GM18867 (cell line): ENCODE results near the gene GMPR2.
"Not testable (repeated sequence)": the region's sequence is repeated elsewhere in the genome, so short reads cannot be mapped to it uniquely, and the experiment has no call there.

Experiments used
- ATAC-seq: cut with Tn5 transposase; IDR thresholded peaks from one replicate; pipeline ENCODE4 v1.9.1; 2021; ENCODE audit warnings: mild to moderate bottlenecking, moderate library complexity; ENCODE audit not compliant: unreplicated experiment

Gene GMPR2

DNA sequence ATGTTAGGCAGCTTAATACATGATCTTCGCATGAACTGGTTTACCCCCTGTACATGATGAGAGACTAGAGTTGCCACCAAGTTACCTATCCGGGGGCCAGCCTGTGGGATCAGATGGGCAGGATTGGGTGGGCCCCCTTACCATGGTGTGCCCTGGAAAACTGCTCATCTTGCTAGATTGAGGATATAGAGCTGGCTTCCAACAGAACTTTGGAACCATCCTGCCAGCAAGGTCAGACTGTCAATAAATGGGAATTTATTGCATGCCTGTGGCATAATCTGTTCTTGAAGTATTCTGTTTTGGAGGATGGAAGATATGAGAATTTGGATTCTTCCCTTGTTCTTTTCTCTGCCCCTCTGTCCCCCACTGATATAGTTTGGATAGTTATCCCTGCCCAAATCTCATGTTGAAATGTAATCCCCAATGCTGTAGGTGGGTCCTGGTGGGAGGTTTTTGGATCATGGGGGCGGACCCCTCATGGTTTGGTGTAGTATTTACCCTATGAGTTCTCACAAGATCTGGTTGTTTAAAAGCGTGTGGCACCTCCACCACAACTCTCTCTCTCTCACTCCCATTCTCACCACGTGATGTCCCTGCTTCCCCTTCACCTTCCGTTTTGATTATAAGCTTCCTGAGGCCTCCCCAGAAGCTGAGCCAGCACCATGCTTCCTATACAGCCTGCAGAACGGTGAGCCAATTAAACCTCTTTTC, 33.8 kb upstream of the GMPR2 start:
- ATAC-seq, result no peak

- not testable (repeated sequence) for ATAC-seq
Observed at GRCh38 chr14:24202538-24202937, 30.2 kb upstream of the GMPR2 start.

DNA sequence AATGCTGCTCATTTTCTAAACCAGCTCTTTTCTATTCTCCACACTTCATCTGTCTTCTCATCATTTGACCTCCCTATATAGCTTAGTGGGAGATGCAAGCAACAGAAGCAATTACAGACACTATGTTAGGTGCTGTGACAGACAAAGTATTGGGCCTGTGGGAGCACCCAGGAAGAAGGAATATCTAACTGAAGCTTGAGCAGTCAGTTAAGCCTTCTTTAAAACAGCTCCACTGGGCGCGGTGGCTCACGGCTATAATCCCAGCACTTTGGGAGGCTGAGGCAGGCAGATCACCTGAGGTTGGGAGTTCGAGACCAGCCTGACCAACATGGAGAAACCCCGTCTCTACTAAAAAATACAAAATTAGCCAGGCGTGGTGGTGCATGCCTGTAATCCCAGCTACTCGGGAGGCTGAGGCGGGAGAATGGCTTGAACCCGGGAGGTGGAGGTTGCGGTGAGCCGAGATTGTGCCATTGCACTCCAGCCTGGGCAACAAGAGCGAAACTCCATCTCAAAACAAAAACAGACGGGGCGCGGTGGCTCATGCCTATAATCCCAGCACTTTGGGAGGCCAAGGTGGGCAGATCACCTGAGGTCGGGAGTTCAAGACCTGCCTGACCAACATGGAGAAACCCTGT, 29.4 kb upstream of the GMPR2 start:
- ATAC-seq, result not testable (repeated sequence)

GRCh38 chr14:24204163-24205146, 28.3 kb upstream of the GMPR2 start:
- ATAC-seq, result no peak

DNA sequence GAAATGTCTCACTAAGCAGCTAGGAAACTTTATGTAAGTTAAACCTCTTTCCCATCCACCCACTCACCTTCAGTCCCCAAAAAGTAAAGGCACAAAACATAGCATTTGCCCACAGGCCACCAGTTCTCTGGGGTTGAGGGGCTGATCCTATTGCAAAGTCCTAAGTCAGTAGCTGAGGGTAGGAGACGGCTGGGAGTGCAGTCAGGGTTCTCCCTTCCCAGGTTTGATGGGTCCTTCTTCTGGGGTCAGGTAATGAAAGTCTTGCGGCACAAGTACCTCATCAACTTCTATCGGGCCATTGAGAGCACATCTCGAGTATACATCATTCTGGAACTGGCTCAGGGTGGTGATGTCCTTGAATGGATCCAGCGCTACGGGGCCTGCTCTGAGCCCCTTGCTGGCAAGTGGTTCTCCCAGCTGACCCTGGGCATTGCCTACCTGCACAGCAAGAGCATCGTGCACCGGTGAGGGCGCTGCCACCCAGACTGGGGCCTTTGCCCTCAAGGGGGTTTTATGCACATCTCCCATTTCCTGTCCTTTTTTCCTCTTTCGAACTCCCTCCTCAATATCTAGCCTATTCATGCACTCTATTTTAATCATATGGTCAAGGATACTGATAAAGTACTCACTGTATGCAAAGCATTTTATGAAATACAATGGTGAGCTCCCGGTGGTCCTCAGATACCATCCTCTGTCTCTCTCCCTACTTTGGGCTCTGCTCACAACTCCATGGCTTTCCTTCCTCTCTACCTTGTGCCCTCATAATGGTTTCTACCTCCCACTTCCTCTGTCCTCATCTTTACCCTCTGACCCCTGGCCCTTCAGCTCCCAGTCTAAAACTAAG, 26.2 kb upstream of the GMPR2 start:
- no peak for ATAC-seq

GRCh38 chr14:24207104-24207551, 25.6 kb upstream of the GMPR2 start:
- no peak for ATAC-seq

GRCh38 chr14:24207625-24208024, 25.1 kb upstream of the GMPR2 start:
- no peak for ATAC-seq

DNA sequence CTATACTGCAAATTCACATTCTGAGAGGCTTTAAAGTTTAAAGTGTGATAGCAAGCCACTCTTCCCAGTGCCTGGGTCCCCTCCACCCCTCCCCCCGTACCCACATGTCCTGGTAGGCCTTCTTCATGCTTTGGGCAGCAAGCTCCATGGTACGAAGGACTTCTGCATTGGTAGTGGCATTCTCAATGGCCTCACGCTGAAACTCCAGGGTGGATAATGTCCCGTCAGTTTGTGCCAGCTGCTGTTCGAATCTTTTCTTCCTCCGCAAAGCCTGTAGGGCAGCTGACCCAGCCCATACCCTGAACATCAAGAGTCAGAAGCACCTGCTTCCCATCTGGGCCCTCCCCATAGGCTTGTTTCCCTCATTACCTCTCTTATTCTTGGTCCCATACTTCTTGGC, 21.4 kb upstream of the GMPR2 start:
- ATAC-seq, result no peak

DNA sequence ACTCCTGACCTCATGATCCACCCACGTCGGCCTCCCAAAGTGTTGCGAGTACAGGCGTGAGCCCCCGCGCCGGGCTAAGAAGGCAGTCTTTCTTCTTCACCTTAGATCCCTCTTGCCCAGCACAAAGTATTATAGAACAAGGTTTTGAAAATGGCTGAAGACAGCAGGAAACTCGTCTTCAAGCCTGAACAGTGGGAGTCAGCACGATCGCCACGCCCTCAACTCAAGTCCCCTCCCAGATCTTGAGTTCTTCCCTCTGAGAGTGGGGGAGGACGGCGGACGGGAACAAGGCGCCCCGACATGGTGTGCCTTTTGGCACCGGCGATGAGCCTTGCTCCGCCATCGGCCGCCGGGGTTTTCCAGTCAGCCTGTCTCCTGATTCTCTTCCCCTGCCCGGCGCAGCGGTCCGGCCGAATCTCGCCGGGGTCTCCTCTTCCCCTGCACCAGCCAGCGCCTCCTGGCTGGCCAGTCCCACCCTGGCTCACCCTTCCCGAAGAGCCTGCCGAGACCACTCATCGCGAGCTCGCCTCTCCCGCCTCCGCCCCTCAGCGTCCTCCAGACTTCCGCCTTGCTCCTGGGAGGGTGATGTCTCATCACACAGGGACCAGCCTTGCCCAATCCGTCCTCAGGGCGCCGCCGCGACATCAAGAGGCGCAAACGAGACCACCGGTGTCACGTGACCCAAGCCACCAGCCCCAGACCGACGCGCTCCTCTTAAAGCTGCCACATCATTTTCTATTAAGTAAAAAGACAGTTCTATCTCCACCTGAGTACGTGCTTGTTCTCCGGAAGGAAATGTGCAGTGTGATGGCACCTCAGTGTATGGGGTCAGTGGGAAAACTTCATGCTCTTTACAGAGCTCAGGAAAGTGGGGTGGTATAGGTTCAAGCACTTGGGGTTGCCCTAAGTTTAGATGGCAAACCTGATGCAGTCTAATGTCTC, 19.5 kb upstream of the GMPR2 start, which contains the start of gene CHMP4A:
Gene CHMP4A, minus strand, starts transcription at position 565 of the 942 bp plus-strand sequence. Its CDS starts 49 bp downstream, at position 516.
- peak; percentile 81 for ATAC-seq

DNA sequence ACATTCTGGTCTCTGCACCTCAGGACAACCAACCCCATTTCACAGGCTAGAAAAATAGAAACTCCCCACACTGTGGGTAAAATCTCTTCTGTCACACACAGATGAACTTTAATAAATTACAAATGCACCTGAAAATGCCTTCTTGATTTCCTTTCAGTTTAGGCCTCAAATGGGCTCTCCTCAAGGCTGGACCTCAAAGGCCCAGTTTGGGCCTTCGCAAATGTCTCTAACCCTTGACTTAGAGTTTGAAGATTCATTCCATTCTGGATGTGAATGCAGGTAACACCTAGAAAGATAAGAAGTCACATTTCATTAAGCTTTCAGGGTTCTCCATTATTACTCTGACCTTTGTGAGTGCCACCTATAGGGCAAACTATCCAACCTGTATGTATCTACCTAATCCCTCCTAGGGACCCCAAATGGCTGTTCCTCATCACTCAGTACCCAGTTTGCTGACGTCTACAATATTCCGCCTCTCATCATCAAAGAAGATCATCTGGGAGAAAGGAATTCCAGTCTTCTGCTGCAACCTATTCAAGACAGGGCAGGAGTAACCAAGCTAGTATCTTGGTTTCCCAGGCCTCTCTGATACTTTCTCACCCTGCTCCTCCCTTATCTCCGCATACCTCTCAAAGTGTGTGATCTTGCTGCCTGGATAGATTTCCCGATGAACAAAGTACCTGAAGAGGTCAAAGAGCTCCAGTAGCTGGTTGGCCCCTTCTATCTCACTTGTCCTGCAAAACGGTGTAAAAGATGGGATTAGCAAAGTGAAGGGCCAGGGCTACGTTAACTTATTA, 18.7 kb upstream of the GMPR2 start:
- no peak for ATAC-seq

DNA sequence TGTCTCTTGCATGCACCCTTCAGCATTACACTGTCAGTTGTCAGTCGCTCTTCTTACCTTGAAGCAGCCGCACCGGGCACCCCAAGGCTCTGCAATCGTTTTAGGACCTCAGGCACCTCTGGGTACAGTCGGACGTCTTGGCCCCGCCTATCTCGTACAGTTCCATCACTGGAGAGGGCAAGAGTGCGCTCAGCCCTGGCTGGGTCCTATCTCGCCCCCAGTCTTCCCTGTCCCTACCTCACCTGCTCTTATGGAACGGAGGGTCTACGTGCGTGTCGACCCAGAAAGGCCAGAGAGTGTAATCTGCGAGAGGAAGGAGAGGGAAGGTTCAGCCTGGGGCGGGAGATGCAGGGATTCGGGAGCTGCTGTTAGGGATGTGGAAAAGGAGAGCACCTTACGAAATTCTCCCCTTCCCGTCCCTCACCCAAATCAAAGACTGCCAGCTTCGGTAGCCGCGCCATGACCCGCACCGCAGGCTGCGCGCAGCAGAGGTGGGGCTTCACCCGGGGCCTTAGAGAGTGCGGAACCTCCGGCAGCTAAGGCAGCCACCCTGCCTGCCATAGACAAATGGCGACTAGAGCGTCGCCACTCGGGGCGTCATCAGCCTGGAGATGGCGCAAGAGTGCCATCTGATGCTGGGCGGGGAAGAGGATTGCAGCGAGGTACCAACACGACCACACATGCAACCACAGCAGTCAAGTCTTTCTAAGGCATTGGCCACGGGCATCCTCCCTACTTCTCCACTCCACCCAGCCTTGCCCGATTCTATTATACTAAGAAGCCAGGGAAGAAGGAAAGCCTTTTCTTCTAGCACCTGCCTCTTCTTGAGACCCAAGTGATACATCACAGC, 17.0 kb upstream of the GMPR2 start, which contains the start of gene MDP1:
Gene MDP1, minus strand, starts transcription at position 572 of the 850 bp plus-strand sequence. Its CDS starts 111 bp downstream, at position 461.
- peak; percentile 63 for ATAC-seq

GRCh38 chr14:24216345-24216699, 16.4 kb upstream of the GMPR2 start:
- no peak for ATAC-seq

- not testable (repeated sequence) for ATAC-seq
Observed at GRCh38 chr14:24216876-24217275, 15.9 kb upstream of the GMPR2 start.

DNA sequence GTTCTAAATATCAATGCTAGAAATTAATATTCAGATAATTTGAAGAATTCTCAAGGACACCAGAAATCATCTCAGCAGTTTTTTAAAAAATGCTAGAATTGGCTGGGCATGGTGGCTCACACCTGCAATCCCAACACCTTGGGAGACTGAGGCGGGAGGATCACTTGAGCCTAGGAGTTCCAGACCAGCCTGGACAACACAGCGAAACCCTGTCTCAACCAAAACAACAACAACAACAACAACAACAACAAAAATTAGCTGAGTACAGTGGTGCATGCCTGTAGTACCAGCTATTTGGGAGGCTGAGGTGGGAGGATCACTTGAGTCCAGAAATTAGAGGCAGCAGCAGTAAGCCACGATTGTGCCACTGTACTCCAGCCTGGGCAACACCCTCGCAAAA, 13.6 kb upstream of the GMPR2 start:
- no peak for ATAC-seq

DNA sequence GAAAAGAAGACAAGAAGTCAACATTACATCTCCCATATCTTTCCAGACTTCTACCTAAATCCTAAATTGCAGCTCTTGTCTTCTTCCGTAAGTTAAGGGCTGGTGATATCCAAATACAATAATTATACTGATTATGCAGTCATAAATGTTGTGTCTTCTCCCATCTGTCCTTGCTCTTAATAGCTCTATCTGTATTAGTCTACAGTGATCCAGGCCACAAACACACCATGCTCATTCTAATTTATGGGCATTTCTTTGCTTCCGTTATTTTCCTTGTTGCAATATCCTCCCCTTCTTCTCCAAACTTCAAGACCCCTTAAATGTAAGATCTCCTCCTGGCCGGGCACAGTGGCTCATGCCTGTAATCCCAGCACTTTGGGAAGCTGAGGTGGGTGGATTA, 13.2 kb upstream of the GMPR2 start:
- ATAC-seq, result no peak

DNA sequence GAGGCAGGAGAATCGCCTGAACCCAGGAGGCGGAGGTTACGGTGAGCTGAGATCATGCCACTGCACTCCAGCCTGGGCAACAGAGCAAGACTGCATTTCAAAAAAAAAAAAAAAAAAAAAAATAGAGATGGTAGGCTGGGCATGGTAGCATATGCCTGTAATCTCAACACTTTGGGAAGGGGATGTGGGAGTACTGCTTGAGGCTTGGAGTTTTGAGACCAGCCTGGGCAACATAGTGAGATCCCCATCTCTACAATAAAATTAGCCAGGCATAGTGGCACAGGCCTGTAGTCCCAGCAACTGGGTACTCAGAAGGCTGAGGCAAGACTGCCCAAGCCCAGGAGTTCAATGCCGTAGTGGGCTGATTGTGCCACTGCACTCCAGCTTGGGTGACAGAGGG, 9.7 kb upstream of the GMPR2 start:
- ATAC-seq, result not testable (repeated sequence)

DNA sequence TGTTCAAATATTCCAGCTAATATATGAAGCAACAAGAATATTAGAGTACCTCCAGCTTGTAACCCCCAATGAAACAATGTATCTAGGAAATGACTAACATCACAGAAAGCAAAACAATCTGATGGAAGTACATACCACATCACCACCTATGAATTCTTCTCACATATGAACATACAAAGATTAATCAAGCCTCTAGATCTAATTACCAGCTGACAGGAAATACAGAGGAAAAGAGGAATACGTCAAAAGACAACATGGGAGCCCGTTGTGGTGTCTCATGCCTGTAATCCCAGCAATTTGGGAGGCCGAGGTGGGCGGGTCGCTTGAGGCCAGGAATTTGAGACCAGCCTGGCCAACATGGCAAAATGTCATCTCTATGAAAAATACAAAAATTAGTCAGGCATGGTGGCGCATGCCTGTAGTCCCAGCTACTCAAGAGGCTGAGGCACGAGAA, 8.1 kb upstream of the GMPR2 start:
- ATAC-seq, result no peak
